GM21619 (cell line): Measurements from ENCODE around the gene EML4.
A peak's percentile ranks its signal among the peaks of the same experiment; 100 is the strongest.
"Not testable (repeated sequence)": the region's sequence is repeated elsewhere in the genome, so short reads cannot be mapped to it uniquely, and the experiment has no call there.

Source experiments
- ATAC-seq: cut with Tn5 transposase; IDR thresholded peaks from one replicate; pipeline ENCODE4 v1.9.1; 2021; ENCODE audit not compliant: unreplicated experiment

Gene EML4

DNA sequence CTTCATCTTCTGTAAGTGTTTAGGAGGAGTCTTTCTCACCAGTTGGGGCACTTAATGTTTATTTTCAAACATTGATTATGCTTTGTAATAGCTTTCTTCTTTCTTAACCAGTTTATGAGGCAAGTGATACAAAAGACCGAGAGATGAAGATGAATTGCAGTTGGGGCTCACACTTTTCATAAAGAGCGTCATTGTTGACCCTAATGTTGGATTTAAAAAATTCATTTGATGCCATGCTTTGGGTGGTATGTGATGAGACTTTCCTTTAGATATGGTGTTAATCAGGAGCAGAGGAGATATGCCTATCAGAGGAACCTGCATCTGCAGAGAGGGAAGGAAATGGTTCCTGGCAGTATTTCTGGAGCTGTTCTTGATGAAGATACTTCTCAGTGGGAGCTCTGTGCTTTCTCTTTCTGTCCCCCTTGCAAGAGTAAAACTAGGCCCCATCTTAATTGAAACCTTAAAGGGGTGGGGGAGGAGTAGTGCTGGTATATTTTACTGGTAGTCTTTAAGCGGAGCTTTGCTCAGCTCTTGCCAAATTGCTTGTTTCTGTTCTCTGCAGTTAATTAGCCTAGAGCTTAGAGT lies 2.3 kb downstream of the EML4 start:
- peak; percentile 29 for ATAC-seq

DNA sequence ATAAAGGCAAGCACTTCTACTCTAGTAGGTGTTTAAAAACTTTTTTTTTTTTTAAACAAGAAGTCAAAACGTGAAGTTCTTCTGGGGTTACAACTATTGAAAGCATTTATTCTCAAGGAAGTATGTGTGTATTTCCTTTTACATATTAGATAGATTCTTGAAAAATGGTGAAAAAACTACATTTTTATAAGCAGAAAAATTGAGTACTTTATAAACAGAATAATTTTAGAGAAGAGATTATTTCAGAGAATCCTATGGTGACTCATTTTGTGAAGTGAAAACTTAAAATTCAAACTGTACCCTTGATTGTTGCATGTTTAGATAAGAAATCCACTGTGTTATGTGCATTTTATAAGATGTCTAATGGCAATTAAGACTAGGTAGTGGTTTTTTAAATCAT lies 2.9 kb downstream of the EML4 start:
- no peak for ATAC-seq

DNA sequence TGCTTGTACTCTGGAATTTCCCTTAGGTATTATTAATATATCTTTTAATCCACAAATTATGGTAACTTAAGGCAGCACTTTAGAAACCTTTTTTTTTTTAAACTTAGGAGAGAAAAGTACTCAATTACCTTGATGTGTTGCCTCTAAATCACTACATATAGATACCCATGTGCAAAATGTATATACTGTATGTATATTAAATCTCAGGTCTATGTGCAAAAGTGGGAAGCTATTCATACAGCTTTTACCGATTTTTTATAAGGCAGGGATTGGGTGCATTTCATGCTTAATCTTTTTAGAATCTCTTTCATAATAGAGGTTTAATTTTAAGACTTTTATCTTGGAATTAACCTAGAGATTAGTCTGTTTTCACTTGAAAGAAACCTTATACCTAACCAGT lies 3.4 kb downstream of the EML4 start:
- no peak for ATAC-seq

DNA sequence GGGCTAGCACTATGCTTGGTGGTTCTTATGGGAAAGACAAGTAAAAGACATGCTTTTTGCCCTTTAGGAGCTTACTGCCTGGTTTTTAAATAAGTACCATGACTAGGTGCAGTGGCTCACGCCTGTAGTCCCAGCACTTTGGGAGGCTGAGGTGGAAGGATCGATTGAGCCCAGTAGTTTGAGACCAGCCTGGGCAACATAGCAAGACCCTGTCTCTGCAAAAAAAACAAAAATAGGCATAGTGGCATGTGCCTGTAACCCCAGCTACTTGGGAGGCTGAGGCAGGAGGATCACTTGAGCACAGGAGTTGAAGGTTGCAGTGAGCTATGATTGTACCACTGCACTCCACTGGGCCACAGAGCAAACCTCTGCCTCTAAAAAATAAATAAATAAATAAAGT lies 4.3 kb downstream of the EML4 start:
- ATAC-seq, result not testable (repeated sequence)

DNA sequence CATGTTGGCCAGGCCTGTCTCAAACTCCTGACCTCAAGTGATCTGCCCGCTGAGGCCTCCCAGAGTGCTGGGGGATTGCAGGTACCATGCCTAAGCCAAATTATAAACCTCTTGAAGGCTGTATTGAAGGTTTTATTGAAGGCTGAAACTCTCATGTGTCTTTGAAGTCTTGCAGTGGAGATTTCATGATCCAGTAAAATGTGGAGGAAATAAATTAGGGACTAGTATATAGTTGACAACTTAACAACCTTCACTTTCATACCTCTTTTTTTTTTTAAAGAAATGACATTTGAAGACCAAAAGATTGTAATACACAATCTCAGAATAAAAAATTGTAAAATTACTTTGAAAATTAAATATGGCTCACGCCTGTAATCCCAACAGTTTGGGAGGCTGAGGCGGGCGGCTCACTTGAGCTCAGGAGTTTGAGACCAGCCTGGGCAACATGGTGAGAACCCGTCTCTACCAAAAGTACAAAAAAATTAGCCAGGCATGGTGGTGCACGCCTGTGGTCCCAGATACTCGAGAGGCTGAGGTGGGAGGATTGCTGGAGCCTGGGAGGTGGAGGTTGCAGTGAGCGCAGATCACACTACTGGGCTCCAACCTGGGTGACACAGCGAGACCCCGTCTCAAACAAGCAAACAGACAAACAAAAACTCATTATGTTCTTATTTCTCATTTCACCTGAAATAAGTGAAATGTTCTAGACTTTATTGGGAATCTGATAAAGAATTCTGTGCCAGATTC lies 8.0 kb downstream of the EML4 start:
- ATAC-seq, result no peak

DNA sequence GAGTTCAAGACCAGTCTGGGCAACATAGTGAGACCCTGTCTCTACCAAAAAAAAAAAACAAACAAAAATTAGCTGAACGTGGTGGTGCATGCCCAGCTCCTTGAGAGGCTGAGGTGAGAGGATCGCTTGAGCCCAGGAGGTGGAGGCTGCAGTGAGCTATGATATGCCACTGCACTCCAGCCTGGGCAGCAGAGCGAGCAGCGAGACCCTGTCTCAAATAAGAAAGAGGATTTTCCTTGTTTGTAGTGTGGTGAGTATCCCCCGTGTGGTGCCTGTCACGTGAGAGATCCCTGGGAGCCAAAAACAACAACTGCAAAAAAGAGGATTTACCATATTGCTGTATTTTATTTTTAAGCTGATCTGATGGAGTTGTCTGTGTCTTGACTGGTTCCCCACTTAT lies 9.2 kb downstream of the EML4 start:
- ATAC-seq, result no peak

DNA sequence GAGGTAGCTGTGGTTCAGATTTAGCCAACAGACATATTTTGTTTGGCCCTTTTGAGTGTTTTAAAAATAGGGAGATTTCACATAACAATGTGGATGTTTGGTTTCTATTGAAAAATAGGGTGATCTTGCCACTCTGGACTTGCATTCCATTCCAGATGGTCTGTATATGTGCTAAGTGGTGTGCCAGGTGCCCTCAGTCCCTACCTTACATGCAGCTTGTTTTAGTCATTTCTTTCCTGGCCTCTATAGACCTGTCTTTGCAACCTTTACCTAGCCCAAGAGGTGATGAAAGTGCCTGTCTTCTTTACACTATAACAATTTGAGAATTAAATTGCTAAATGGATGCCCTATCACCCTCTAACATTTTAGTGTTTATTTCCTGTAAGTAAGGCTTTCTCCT lies 11.1 kb downstream of the EML4 start:
- no peak for ATAC-seq

DNA sequence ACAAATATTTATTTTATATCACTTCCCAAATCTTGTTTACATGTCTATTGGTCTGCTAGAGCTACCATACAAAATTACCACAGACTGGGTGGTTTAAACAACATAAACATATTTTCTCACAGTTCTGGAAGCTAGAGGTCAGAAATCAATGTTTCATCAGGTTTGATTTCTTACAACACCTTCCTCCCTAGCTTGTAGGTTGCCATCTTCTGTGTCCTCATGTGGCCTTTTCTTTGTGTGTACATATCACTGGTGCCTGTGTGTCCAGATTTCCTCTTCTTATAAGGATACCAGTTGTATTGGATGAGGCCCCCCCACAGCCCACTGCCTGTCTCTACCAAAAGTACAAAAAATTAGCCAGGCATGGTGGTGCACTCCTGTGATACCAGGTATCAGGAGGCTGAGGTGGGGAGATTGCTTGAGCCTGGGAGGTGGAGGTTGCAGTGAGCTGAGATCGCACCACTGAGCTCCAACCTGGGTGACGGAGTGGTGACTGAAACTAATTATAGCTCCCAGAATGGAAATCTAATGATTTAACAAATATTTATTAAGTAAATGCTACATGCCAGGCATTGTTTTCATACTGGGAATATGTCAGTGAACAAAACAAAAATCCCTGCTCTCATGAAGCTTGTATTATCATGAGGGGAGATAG lies 13.6 kb downstream of the EML4 start:
- no peak for ATAC-seq

DNA sequence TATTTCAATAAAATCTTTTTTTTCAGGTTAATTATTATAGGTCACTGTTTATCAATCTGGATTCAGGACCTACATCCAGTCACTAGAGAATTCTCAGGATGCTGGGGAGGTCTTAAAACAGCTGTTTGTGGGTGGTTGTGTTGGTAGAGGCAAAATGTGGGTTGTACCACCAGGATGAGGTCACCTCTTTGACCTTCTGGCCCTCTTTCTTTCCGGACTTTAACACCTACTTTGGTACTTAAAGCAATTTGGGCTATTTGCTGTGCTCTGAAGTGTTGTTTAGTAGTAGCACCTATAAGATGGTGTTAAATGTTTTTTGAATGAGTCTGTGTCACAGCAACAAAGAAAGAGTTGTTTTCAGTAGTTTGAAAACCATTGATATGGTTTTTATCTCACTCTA lies 14.6 kb downstream of the EML4 start:
- no peak for ATAC-seq

DNA sequence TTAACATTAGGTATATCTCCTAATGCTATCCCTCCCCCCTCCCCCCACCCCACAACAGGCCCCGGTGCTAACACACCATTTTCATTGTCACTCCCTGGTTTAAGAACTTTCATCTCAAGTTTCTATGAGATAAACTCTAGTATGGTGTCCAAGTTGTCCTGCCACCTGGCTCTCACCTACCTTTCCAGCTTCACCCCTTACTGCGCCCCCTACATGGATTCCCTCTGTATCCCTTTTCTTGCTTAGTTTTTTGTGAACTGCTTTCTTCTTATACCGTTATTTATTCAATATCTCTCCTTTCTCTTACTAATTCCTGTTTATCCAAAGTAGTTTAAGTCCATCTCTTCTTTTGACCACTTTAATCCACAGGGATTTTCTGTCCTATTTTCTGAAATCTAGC lies 15.2 kb downstream of the EML4 start:
- ATAC-seq, result no peak

DNA sequence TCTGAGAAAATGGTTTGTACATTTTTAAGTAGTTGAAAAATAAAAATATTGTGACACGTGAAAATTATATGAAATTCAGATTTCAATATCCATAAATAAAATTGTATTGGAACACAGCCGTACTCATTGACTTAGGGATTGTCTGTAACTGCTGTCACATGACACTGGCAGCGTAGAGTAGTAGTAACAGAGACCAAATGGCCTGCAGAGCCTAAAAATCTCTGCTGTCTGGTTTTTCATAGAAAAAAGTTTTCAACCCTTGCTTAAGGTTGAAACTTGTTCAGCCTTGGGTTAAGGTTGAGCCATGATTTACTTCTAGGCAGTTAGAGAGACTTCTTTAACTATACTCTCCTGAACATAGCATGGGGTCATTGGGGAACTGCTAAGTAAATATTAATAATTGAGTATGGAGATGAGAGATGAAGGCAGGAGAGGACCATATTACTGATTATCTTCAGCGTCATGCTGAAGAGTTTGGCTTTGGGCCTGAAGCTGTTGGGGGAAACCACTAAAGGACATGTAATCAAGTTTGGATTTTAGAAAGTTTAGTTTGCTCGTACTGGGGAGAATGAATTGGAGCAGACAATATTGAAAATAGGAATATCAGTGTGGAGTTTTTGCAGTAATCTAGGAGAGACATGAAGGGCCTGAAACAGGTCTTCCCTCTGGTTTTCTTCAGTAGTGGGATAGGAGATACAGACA lies 16.2 kb downstream of the EML4 start:
- no peak for ATAC-seq

DNA sequence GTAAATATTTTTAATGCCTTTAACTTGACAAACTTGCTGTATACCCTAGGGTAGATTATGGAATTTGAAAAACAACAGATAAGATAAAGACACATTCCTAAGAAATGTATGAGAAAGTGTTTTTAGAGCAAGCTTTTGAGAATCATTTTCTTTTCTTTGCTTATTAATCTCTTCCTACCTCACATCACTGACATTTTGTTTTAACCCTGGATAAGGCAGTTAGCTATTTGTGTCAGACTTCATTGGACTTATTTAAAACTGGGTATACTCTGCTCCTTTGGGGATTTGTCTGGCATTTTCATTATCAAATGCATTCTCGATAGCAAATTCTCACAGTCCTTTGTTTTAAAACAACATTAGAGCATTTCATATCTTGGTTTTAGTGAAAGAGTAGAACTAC lies 17.2 kb downstream of the EML4 start:
- no peak for ATAC-seq

DNA sequence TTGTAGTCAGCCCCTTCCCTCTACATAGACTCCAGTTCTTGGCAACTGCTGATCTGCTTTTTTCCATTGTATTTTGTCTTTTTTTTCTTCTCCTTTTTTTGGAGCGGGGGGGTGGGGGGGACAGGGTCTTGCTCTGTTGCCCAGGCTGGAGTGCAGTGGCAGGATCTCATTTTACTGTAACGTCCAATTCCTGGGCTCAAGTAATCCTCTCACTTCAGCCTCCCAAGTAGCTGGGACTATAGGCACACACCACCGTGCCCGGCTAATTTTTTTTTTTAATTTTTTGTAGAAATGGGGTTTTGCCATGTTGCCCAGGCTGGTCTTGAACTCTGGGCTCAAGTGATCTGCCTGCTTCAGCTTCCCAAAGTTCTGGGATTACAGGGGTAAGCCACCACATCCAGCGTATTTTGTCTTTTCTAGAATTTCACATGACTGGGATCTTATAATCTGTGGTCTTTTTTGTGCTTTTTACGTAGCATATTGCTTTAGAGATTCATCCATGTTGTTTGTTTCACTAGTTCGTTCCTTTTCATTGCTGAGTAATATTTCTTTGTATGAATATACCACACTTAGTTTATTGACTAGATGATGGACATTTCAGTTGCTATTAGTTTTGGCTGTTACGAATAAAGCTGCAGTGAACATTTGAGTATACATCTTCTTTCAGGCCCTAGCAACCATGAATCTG lies 17.9 kb downstream of the EML4 start:
- ATAC-seq, result no peak

DNA sequence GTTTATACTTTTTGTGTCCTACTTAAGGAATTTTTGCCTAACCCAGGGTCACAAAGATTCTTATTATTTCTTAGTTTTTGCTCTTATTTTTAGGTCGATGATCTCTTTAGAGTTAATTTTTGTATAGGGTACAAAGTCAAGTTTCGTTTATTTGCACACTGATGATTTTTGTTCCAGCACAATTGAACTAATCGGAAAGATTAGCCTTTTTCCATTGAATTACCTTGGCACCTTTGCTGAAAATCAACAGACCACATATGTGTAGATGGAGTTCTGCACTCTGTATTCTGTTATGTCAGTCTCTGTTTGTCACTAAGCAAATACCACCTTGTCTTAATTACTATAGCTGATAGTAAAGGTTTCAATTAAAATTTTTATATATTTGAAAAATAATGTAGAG lies 18.7 kb downstream of the EML4 start:
- ATAC-seq, result no peak

DNA sequence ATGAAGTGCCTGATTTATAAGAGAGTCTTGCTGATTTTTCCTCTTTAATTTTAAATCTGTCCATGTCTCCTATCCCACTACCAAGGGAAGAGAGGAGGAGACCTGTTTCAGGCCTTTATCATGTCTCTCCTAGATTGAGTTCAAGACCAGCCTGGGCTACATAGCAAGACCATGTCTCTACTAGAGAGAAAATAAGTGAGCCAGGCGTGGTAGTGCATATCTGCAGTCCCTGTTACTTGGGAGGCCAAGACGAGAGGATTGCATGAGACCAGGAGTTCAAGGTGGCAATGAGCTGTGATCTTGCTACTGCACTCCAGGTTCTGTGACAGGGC lies 20.0 kb downstream of the EML4 start:
- no peak for ATAC-seq

DNA sequence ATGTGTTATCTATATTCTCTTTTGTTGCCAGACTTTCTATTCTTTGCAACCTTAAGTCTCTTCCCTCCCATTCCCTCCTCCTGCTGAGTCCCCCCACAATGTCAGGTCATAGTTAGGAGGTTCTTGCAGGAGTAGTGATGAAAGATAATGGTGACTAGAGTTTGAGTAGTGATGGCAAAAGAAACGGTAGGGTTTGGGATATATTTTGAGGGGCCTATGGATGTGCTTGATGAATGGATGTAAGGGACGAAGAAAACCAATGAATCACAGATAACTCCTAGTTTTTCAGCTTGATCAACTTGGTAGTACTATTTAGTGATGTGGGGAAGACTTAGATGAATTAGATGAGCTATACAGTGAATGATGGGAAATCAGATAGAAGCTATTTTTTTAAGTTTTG lies 21.0 kb downstream of the EML4 start:
- no peak for ATAC-seq

DNA sequence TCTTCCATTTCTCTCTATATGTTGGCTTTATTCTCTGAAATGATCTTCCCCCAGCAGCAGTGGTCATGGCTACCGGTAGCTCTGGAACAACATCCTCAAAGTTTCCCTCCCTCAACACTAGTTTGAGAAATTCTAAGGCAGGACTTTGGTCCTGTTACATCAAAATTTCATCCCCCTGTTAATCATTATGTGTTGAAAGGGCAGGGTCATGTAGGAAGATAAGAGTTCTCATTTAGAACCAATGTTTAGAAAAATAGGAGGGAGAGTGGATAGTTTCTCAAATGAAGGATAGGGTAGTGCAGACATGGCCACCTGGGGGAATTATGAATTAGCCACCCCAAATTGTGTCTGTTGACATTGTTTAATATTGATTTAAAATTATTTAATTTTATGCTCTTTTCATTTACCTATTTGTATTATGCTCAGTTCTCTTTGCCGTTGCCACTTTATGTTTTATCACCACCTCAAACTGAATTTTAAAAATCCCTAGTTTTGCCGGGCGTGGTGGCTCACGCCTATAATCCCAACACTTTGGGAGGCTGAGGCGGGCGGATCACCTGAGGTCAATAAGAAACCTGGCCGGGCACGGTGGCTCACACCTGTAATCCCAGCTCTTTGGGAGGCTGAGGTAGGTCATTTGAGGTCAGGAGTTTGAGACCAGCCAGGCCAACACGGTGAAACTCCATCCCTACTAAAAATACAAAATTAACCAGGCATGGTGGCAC lies 22.3 kb downstream of the EML4 start:
- ATAC-seq, result no peak

DNA sequence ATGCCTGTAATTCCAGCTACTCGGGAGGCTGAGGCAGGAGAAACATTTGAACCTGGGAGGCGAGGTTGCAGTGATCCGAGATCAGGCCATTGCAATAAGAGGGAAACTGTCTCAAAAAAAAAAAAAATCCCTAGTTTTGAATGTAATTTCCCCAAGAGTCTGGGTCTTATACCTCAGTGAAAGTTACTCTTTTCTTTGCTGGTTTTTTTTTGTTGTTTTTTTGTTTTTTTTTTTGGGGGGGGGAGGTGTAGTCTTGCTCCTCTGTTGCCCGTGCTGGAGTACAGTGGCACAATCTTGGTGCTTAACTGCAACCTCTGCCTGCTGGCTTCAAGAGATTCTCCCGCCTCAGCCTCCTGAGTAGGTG lies 22.8 kb downstream of the EML4 start:
- ATAC-seq, result no peak

DNA sequence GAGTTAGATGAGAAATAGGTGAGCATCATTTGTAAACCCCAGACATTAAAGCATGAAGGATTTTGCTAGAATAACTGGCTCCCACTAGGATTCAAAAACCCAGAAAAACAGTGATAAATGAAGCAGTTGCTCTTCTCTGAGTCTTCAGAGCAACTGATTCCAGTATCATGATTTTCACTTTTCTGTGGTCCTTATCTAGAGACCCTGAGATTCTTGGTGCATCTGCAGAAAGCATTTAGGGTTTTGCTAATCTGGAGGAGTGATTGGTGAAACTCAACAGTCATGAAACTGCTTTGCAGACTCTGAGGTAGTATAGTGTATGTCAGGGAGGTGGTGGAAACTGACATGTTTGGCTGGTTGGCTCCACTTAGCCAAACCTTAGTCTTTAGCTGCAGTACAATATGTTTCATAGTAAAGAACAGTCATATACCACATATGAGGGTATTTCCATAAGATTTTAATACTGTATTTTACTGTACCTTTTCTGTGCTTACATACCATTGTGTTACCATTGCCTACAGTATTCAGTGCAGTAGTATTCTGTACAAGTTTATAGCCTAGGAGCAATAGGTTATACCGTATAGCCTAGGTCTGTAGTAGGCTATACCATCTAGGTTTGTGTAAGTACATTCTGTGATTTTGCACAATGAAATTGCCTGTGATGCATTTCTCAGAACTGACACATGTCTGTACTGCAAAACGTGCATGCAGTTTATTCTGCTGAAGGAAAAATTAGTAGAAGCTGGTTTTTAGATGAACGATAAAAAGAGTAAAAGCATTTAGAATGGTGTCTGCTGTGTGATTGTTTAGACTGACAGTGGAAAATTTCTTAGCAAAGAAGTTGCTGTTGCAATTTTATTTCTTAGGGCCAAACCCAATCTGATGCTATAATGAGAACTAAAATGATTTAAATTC lies 23.8 kb downstream of the EML4 start:
- ATAC-seq, result no peak

DNA sequence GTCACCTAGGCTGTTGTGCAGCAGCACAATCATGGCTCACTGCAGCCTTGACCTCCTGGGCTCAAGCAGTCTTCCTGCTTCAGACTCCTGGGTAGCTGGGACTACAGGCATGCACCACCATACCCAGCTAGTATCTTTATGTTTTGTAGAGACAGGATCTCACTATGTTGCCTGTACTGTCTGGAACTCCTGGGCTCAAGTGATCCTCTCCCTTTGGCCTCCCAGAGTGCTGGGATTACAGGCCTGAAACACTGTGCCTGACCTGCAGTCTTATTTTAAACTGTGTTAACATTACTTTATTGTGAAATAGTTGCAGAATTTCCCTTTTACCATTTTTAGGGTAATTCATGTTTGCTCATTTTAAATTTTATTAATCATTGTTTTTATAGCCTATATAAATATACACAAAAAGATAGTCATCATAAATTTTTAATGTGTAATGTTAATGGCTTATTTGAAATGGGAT lies 24.6 kb downstream of the EML4 start:
- ATAC-seq, result no peak
